ENCODE data around the gene MARCHF3.

MARCHF3 gene

DNA sequence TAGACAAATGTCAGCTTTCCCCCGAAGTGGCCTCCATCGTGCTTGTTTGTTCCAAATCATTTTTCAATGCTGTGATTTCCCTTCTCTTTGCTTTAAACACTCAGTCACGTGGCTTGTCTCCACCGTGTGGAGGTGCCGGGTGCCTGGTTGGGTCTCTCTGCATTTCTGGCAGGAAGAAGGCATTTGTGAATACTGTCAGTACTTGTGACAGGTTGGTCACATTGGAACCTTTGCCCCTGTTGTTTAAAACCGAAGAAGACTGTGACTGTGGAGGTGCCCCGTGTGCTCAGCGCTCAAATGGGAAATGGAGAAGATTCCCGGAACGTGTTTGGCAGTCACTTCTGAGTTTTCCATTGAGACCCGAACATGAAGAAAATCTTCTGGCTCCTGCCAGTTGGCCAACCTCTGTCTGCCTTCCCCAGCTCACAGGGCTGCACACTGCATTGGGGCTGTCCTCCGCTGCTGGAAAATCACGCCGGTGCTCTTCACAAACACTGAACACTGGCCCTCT lies 178.8 kb downstream of the MARCHF3 start:
- no peaks in the 10 kb centered on the region for H3K79me2 ChIP-seq
- H3K27ac ChIP-seq: peak overlapping the region; percentile 13
- H3K36me3 ChIP-seq (ENCODE audit: control insufficient read depth, insufficient read depth, low read length): no peaks in the 10 kb centered on the region
- no peaks in the 10 kb centered on the region for H3K27me3 ChIP-seq (ENCODE audit: control insufficient read depth, insufficient read depth, low read length)
- H3K4me2 ChIP-seq (ENCODE audit: low read length): no peak overlapping the region
- peaks cover 8% of the 10 kb centered on the region for H3K4me1 ChIP-seq
- H3K9me3 ChIP-seq (ENCODE audit: control insufficient read depth, low read length): no peaks in the 10 kb centered on the region
- H2AFZ ChIP-seq: no peak overlapping the region
- H3K9ac ChIP-seq: no peak overlapping the region
- TF ChIP-seq, protein P1, sequence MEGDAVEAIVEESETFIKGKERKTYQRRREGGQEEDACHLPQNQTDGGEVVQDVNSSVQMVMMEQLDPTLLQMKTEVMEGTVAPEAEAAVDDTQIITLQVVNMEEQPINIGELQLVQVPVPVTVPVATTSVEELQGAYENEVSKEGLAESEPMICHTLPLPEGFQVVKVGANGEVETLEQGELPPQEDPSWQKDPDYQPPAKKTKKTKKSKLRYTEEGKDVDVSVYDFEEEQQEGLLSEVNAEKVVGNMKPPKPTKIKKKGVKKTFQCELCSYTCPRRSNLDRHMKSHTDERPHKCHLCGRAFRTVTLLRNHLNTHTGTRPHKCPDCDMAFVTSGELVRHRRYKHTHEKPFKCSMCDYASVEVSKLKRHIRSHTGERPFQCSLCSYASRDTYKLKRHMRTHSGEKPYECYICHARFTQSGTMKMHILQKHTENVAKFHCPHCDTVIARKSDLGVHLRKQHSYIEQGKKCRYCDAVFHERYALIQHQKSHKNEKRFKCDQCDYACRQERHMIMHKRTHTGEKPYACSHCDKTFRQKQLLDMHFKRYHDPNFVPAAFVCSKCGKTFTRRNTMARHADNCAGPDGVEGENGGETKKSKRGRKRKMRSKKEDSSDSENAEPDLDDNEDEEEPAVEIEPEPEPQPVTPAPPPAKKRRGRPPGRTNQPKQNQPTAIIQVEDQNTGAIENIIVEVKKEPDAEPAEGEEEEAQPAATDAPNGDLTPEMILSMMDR (IDR thresholded peaks at IDR 0.05): no peak
- H3K4me3 ChIP-seq (ENCODE audit: low read depth, low read length): no peak overlapping the region

DNA sequence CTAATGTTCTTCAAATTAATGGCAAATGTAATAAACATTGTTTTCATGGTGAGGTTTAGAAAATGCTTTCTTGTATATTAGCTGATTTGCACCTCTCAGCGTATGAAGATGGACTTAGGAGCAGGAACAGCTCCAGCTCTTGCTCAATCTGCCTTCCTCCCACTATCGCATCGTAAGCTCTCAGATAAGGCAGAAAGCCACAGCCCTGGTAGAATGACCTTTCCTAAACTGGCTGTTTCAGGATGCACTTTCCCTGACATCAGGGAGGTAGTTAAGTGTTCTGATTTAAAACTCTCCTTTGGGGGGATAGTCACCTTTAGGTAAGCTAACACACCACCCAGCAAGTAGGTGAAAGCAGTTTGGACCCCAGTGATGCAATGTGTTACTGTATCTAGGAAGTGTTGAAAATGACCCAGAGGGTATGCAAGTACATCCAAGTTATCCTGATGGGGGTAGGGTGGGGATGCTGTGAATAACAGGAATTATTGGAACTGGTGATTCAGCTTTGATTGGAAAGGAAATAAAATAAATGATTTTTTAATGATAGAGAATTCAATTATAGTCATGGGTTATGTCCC lies 181.2 kb downstream of the MARCHF3 start:
- Histone ChIP-seq H3K4me1 (peaks cover 4% of the 10 kb centered on the region), H3K9ac (no peak overlapping the region), H3K27me3 (ENCODE audit: control insufficient read depth, insufficient read depth, low read length) (no peaks in the 10 kb centered on the region), H3K4me3 (ENCODE audit: low read depth, low read length) (no peak overlapping the region), H3K79me2 (no peaks in the 10 kb centered on the region), H3K27ac (no peak overlapping the region), H3K4me2 (ENCODE audit: low read length) (no peak overlapping the region), H3K36me3 (ENCODE audit: control insufficient read depth, insufficient read depth, low read length) (no peaks in the 10 kb centered on the region), H3K9me3 (ENCODE audit: control insufficient read depth, low read length) (no peaks in the 10 kb centered on the region), H2AFZ (no peak overlapping the region)
- TF ChIP-seq, protein P1 (IDR thresholded peaks at IDR 0.05): no peak

DNA sequence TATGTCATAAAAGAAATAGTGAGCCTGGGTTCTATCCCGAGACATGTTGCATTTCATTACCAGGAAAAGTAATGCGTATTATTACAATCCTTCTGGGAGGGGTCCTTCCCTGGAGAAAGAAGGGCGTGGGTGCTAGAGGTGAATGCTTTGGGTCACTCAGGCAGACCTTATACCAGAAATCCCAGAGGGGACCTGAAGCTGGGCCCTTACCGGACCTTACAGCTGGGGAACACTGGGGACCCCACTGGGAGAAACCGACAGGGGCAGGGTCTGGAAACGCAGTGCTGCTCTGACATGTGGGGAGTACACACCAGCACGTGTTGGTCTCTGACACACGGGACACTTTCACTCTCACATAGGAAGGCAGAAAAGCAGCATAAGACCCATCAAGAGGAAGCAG lies 182.1 kb downstream of the MARCHF3 start:
- H3K27me3 ChIP-seq (ENCODE audit: control insufficient read depth, insufficient read depth, low read length): no peaks in the 10 kb centered on the region
- H3K9ac ChIP-seq: no peak overlapping the region
- H3K79me2 ChIP-seq: no peaks in the 10 kb centered on the region
- no peaks in the 10 kb centered on the region for H3K9me3 ChIP-seq (ENCODE audit: control insufficient read depth, low read length)
- TF ChIP-seq, protein P1 (IDR thresholded peaks at IDR 0.05): no peak
- no peaks in the 10 kb centered on the region for H3K36me3 ChIP-seq (ENCODE audit: control insufficient read depth, insufficient read depth, low read length)
- H3K4me1 ChIP-seq: peaks cover 4% of the 10 kb centered on the region
- no peak overlapping the region for H3K27ac ChIP-seq
- H2AFZ ChIP-seq: peak overlapping the region; percentile 59
- H3K4me3 ChIP-seq (ENCODE audit: low read depth, low read length): no peak overlapping the region
- no peak overlapping the region for H3K4me2 ChIP-seq (ENCODE audit: low read length)

DNA sequence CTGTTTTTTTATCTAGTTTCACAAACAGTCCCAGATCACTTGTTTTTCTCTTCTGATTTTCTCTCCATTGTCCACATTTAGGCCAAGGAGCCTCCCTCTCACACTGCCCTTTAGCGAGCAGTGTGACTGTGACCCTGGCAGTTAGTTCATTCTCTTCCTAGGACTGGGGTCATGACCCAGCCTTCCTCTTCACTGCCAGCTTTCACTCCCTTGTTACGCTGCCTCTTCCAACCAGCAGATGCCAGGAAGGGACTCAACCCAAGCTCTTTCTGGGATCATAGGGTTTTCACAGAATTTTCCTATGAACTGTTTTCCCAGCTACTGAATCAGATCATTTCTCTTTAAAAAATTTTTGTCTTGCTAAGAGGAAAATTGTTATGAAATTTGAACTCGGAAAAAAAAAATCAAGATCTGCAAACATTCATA lies 182.5 kb downstream of the MARCHF3 start:
- Histone ChIP-seq H3K4me1 (peaks cover 4% of the 10 kb centered on the region), H3K4me3 (ENCODE audit: low read depth, low read length) (no peak overlapping the region), H3K9me3 (ENCODE audit: control insufficient read depth, low read length) (no peaks in the 10 kb centered on the region), H3K27ac (no peak overlapping the region), H3K79me2 (no peaks in the 10 kb centered on the region), H3K4me2 (ENCODE audit: low read length) (no peak overlapping the region), H3K27me3 (ENCODE audit: control insufficient read depth, insufficient read depth, low read length) (no peaks in the 10 kb centered on the region), H2AFZ (peak overlapping the region; percentile 59), H3K9ac (no peak overlapping the region), H3K36me3 (ENCODE audit: control insufficient read depth, insufficient read depth, low read length) (no peaks in the 10 kb centered on the region)
- TF ChIP-seq, protein P1 (IDR thresholded peaks at IDR 0.05): no peak

DNA sequence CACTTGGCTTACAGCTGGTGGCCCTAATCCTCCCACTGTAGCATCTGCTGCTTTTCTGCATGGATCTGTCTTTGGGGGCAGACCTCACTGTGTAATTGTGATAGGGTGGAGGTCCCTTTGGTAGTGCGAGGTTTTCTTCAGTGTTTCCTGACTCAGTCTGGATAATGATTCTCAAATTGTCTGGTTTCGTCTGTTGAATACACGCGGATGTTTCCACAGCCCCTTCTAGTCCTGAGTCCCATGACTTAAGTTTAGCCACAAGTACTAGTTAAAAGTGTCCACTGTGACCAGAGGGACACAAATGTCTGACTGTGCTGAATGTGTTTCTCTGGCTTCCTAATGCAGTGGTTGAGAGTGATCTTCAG lies 182.9 kb downstream of the MARCHF3 start:
- Histone ChIP-seq H2AFZ (peak overlapping the region; percentile 59), H3K79me2 (no peaks in the 10 kb centered on the region), H3K4me2 (ENCODE audit: low read length) (no peak overlapping the region), H3K27ac (no peak overlapping the region), H3K36me3 (ENCODE audit: control insufficient read depth, insufficient read depth, low read length) (no peaks in the 10 kb centered on the region), H3K27me3 (ENCODE audit: control insufficient read depth, insufficient read depth, low read length) (no peaks in the 10 kb centered on the region), H3K4me3 (ENCODE audit: low read depth, low read length) (no peak overlapping the region), H3K9me3 (ENCODE audit: control insufficient read depth, low read length) (no peaks in the 10 kb centered on the region), H3K9ac (no peak overlapping the region), H3K4me1 (peaks cover 4% of the 10 kb centered on the region)
- TF ChIP-seq, protein P1 (IDR thresholded peaks at IDR 0.05): no peak
